Neural progenitor cell (in vitro differentiated cells): Measurements from ENCODE around the gene SERPINB13.

ENCODE experiments used
- CTCF ChIP-seq: fragments of 200-600 bp; sonication (generic); IDR thresholded peaks from 2 replicates; pipeline ENCODE4 v1.5.1; 2017; ENCODE audit warnings: antibody characterized with exemption, mild to moderate bottlenecking
- EZH2 ChIP-seq: fragments of 200-600 bp; sonication (generic); IDR thresholded peaks from 2 replicates; pipeline ENCODE4 v1.6.1; 2017; ENCODE audit warnings: antibody characterized with exemption, mild to moderate bottlenecking, moderate library complexity

GRCh38 chr18:63575681-63576080, 11.5 kb upstream of the SERPINB13 start:
- no peak for TF ChIP-seq EZH2
- no peak for TF ChIP-seq CTCF
